ENCODE data around the gene DCST1. TPM values are rescaled to one million over a fixed set of nuclear protein-coding genes. Genes with fewer than 3 reads are reported as not detected.

Gene DCST1
- total and polyA plus RNA-seq, 2 of the 13 experiments (the other 11 are each of a cell fraction or from before 2014, with no cell fraction given): 0.04 TPM; not detected in 1

DNA sequence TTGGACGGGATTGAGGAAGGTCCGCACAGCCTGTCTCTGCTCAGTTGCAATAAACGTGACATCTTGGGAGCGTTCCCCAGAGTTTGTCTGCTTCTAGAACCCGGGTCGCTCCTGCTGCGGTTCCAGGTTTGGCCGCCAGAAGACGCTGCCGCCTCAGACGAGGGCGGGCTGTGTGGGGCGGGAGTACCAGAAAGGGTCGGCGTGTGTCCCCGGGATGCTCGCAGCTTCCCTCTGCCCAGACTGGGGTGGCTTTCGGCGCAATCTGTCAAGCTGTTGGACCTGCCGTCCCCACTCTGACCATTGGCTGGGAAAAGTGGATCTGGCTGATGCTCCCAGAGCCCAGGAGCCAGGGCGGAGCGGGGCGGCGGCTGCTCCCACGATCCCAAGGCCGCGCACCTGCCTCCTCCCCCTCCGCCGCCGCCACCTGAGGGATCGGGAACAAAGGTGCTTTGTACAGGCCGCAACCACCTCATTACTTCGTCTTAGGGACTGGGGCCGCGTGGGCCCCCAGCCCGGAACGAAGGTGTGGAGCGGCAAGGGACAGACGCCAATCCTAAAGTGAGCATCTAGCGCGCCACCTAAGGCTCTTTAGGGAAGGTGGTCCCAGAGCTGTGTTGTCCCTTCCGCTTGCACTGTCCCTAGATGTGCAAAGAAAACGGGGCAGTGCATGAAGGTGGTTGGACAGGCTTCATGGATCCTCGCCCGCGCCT is 29.2 kb downstream of the DCST1 start (continued):
- TF ChIP-seq ZNF33A (CRISPR knock-in tag; IDR thresholded peaks at IDR 0.05; ENCODE audit: borderline replicate concordance): no peak
- TF ChIP-seq SMAD9 (CRISPR knock-in tag; IDR thresholded peaks at IDR 0.05): no peak
- TF ChIP-seq NPAS2 (CRISPR knock-in tag; IDR thresholded peaks at IDR 0.05; ENCODE audit: borderline replicate concordance): no peak
- no peak for TF ChIP-seq TRIM24 (CRISPR knock-in tag; IDR thresholded peaks at IDR 0.05)
- no peak for TF ChIP-seq PCBP2 (optimal IDR thresholded peaks at IDR 0.05; ENCODE audit: low read depth, low read length, poor library complexity, severe bottlenecking)
- no peak for TF ChIP-seq ZNF674 (CRISPR knock-in tag; IDR thresholded peaks at IDR 0.05; ENCODE audit: low read depth)
- TF ChIP-seq SMAD3 (CRISPR knock-in tag; IDR thresholded peaks at IDR 0.05): no peak
- 0 out of 2 replicates have a peak, but pooled peaks have one; percentile 1 for TF ChIP-seq ZNF788 (CRISPR knock-in tag; IDR thresholded peaks at IDR 0.05; ENCODE audit: borderline replicate concordance)
- TF ChIP-seq, protein P1, sequence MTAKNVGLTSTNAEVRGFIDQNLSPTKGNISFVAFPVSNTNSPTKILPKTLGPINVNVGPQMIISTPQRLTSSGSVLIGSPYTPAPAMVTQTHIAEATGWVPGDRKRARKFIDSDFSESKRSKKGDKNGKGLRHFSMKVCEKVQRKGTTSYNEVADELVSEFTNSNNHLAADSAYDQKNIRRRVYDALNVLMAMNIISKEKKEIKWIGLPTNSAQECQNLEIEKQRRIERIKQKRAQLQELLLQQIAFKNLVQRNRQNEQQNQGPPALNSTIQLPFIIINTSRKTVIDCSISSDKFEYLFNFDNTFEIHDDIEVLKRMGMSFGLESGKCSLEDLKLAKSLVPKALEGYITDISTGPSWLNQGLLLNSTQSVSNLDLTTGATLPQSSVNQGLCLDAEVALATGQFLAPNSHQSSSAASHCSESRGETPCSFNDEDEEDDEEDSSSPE (CRISPR knock-in tag; IDR thresholded peaks at IDR 0.05): 0 out of 2 replicates have a peak, but pooled peaks have one; percentile 22
- TF ChIP-seq, protein P2, sequence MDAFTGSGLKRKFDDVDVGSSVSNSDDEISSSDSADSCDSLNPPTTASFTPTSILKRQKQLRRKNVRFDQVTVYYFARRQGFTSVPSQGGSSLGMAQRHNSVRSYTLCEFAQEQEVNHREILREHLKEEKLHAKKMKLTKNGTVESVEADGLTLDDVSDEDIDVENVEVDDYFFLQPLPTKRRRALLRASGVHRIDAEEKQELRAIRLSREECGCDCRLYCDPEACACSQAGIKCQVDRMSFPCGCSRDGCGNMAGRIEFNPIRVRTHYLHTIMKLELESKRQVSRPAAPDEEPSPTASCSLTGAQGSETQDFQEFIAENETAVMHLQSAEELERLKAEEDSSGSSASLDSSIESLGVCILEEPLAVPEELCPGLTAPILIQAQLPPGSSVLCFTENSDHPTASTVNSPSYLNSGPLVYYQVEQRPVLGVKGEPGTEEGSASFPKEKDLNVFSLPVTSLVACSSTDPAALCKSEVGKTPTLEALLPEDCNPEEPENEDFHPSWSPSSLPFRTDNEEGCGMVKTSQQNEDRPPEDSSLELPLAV (CRISPR knock-in tag; conservative IDR thresholded peaks at IDR 0.05; ENCODE audit: low read depth): no peak
